Thymus (tissue), 11 donors: ENCODE results near the gene VDR. TPM values are rescaled to one million over a fixed set of nuclear protein-coding genes. Genes with fewer than 3 reads are reported as not detected.

Source experiments
- DNase-seq, 9 donors: peaks; one replicate each; pipeline ENCODE4 v3.0.0-alpha.2; 2013; ENCODE audit warnings: low spot score in 9 of 9, low read depth in 6 of 9, missing footprints in 1 of 9
- H3K27ac ChIP-seq, 2 donors: one replicate each; pipeline ENCODE4 v1.5.1; 2013; ENCODE audit warnings: control low read depth in 1 of 2, low read depth in 1 of 2, low read length in 1 of 2, mild to moderate bottlenecking in 1 of 2, moderate library complexity in 1 of 2
- H3K27me3 ChIP-seq, 2 donors: one replicate each; pipeline ENCODE4 v1.5.1; 2013; ENCODE audit warnings: low read length in 1 of 2; ENCODE audit not compliant: control insufficient read depth in 2 of 2, insufficient read depth in 1 of 2
- H3K36me3 ChIP-seq, 2 donors: one replicate each; pipeline ENCODE4 v1.5.1; 2013; ENCODE audit warnings: low read length in 1 of 2, mild to moderate bottlenecking in 1 of 2, moderate library complexity in 1 of 2; ENCODE audit not compliant: control insufficient read depth in 2 of 2, insufficient read depth in 2 of 2
- H3K4me1 ChIP-seq, 2 donors: one replicate each; pipeline ENCODE4 v1.5.1; 2013; ENCODE audit warnings: low read length in 2 of 2; ENCODE audit not compliant: control insufficient read depth in 2 of 2, insufficient read depth in 2 of 2
- H3K4me3 ChIP-seq, 2 donors: one replicate each; pipeline ENCODE4 v1.5.1; 2013; ENCODE audit warnings: low read length in 2 of 2, control low read depth in 1 of 2, mild to moderate bottlenecking in 1 of 2
- H3K9me3 ChIP-seq, 2 donors: one replicate each; pipeline ENCODE4 v1.5.1; 2013; ENCODE audit warnings: low read length in 1 of 2, mild to moderate bottlenecking in 1 of 2; ENCODE audit not compliant: control insufficient read depth in 2 of 2, insufficient read depth in 1 of 2
- WGBS: extraction: QIAGEN DNeasy Blood & Tissue Kit; methylation state at CpG from one replicate; pipeline ENCODE4 v1.1.7; 2013; 5-methylcytosine and 5-hydroxymethylcytosine counted together
- polyA plus RNA-seq: library from polyadenylated mRNA; stranded (reverse); fragments of 200-250 nt; gene quantifications from one replicate; pipeline ENCODE4 v1.2.3, GENCODE V29; 2013
- total RNA-seq: library from RNA; stranded (reverse); fragments of 120-200 nt; gene quantifications from one replicate; pipeline ENCODE4 v1.2.4, GENCODE V29; 2013
- donor health status: healthy.

Gene VDR
- total and polyA plus RNA-seq, 2 donors = 1.5 to 3.8 TPM

GRCh38 chr12:47938093-47938492, 33.3 kb upstream of the VDR start:
- 85% methylated on average over 1 of the region's 1 CpG for WGBS
- H3K27me3 ChIP-seq = peaks cover 0 to 23% of the 10 kb centered on the region in 2 donors
- peaks cover 0 to 8% of the 10 kb centered on the region in 2 donors for H3K9me3 ChIP-seq
- H3K36me3 ChIP-seq = no peaks in the 10 kb centered on the region
- peaks cover 0 to 6% of the 10 kb centered on the region in 2 donors for H3K4me1 ChIP-seq
- DNase-seq = peak in 1 of 9 donors; percentile 4
- no peak overlapping the region for H3K4me3 ChIP-seq
- no peak overlapping the region for H3K27ac ChIP-seq

- Histone ChIP-seq H3K27me3 (peaks cover 0 to 3% of the 10 kb centered on the region in 2 donors), H3K9me3 (no peaks in the 10 kb centered on the region), H3K36me3 (no peaks in the 10 kb centered on the region), H3K27ac (no peak overlapping the region), H3K4me1 (peaks cover 0 to 6% of the 10 kb centered on the region in 2 donors), H3K4me3 (no peak overlapping the region)
- WGBS = 89% methylated on average over 9 of the region's 9 CpGs
- DNase-seq = no peak
Measured at GRCh38 chr12:47935184-47935583, 30.4 kb upstream of the VDR start.

- Histone ChIP-seq H3K27me3 (peaks cover 0 to 19% of the 10 kb centered on the region in 2 donors), H3K4me3 (no peak overlapping the region), H3K4me1 (no peaks in the 10 kb centered on the region), H3K27ac (no peak overlapping the region), H3K9me3 (no peaks in the 10 kb centered on the region), H3K36me3 (no peaks in the 10 kb centered on the region)
- WGBS = 96% methylated on average over 1 of the region's 1 CpG
- no peak for DNase-seq
Measured at GRCh38 chr12:47931187-47931586, 26.4 kb upstream of the VDR start.

- Histone ChIP-seq H3K27ac (no peak overlapping the region), H3K36me3 (no peaks in the 10 kb centered on the region), H3K9me3 (no peaks in the 10 kb centered on the region), H3K4me1 (no peaks in the 10 kb centered on the region), H3K4me3 (no peak overlapping the region), H3K27me3 (peaks cover 0 to 23% of the 10 kb centered on the region in 2 donors)
- no peak for DNase-seq
- 98% methylated on average over 5 of the region's 5 CpGs for WGBS
Measured at GRCh38 chr12:47930634-47931033, 25.8 kb upstream of the VDR start.

GRCh38 chr12:47927346-47927745, 22.6 kb upstream of the VDR start:
- H3K4me1 ChIP-seq = no peaks in the 10 kb centered on the region
- no peaks in the 10 kb centered on the region for H3K9me3 ChIP-seq
- H3K4me3 ChIP-seq = no peak overlapping the region
- H3K27me3 ChIP-seq = peaks cover 0 to 26% of the 10 kb centered on the region in 2 donors
- WGBS = 96% methylated on average over 3 of the region's 3 CpGs
- DNase-seq = no peak
- H3K36me3 ChIP-seq = no peaks in the 10 kb centered on the region
- no peak overlapping the region for H3K27ac ChIP-seq

GRCh38 chr12:47921907-47922306, 17.1 kb upstream of the VDR start:
- no peak for DNase-seq
- no peaks in the 10 kb centered on the region for H3K9me3 ChIP-seq
- no peak overlapping the region for H3K27ac ChIP-seq
- no peak overlapping the region for H3K4me3 ChIP-seq
- no peaks in the 10 kb centered on the region for H3K4me1 ChIP-seq
- peaks cover 0 to 24% of the 10 kb centered on the region in 2 donors for H3K27me3 ChIP-seq
- no peaks in the 10 kb centered on the region for H3K36me3 ChIP-seq
- 90% methylated on average over 1 of the region's 1 CpG for WGBS

GRCh38 chr12:47920913-47921312, 16.1 kb upstream of the VDR start:
- peaks cover 0 to 17% of the 10 kb centered on the region in 2 donors for H3K27me3 ChIP-seq
- no peaks in the 10 kb centered on the region for H3K9me3 ChIP-seq
- no peak for DNase-seq
- 84% methylated on average over 6 of the region's 6 CpGs for WGBS
- H3K4me1 ChIP-seq = no peaks in the 10 kb centered on the region
- no peaks in the 10 kb centered on the region for H3K36me3 ChIP-seq
- H3K4me3 ChIP-seq = no peak overlapping the region
- H3K27ac ChIP-seq = no peak overlapping the region

GRCh38 chr12:47913081-47913480, 8.3 kb upstream of the VDR start:
- H3K27me3 ChIP-seq = peaks cover 4 to 26% of the 10 kb centered on the region in 2 donors
- DNase-seq = no peak
- no peak overlapping the region for H3K4me3 ChIP-seq
- H3K9me3 ChIP-seq = no peaks in the 10 kb centered on the region
- no peaks in the 10 kb centered on the region for H3K36me3 ChIP-seq
- WGBS = 88% methylated on average over 3 of the region's 3 CpGs
- H3K27ac ChIP-seq = no peak overlapping the region
- no peaks in the 10 kb centered on the region for H3K4me1 ChIP-seq

GRCh38 chr12:47912556-47912955, 7.8 kb upstream of the VDR start:
- no peak for DNase-seq
- Histone ChIP-seq H3K9me3 (no peaks in the 10 kb centered on the region), H3K27me3 (peaks cover 4 to 30% of the 10 kb centered on the region in 2 donors), H3K36me3 (no peaks in the 10 kb centered on the region), H3K4me1 (no peaks in the 10 kb centered on the region), H3K4me3 (no peak overlapping the region), H3K27ac (no peak overlapping the region)
- WGBS = 93% methylated on average over 4 of the region's 4 CpGs

GRCh38 chr12:47910981-47911380, 6.2 kb upstream of the VDR start:
- Histone ChIP-seq H3K4me1 (no peaks in the 10 kb centered on the region), H3K36me3 (no peaks in the 10 kb centered on the region), H3K27me3 (peaks cover 8 to 43% of the 10 kb centered on the region in 2 donors), H3K27ac (no peak overlapping the region), H3K9me3 (no peaks in the 10 kb centered on the region), H3K4me3 (no peak overlapping the region)
- no peak for DNase-seq
